Activated T-helper 1 cell treated with anti-CD3 and anti-CD28 coated beads, Interleukin-2, amount 50 U/mL, for 16 hours (primary cell): ENCODE measurements around the gene NCS1.

Experiments
- DNase-seq, 2 donors: peaks; one replicate each; pipeline ENCODE4 v3.0.0-alpha.2; 2020; ENCODE audit warnings: low read depth in 1 of 2, low spot score in 1 of 2

Gene NCS1

GRCh38 chr9:130147198-130147597 is 25.0 kb upstream of the NCS1 start:
- DNase-seq = no peak

DNA sequence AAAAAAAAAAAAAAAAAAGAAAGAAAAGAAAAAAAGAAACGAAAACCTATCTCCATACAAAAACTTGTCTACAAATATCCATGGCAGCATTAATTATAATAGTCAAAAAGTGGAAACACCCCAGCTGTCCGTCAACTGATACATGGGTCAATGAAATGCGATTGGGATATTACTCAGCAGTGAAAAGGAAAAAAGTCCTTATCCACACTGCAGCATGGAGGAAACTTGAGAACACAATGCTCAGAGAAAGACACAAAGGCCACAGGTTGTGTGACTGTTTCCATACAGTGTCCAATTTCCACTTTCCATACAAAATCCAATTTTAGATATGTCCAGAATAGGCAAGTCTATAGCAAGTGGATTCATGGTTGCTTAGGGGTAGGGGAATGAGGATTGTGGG is 24.3 kb upstream of the NCS1 start:
- DNase-seq = no peak

GRCh38 chr9:130149031-130149430 is 23.2 kb upstream of the NCS1 start:
- DNase-seq = no peak

GRCh38 chr9:130149654-130150286 is 22.4 kb upstream of the NCS1 start:
- no peak for DNase-seq

DNA sequence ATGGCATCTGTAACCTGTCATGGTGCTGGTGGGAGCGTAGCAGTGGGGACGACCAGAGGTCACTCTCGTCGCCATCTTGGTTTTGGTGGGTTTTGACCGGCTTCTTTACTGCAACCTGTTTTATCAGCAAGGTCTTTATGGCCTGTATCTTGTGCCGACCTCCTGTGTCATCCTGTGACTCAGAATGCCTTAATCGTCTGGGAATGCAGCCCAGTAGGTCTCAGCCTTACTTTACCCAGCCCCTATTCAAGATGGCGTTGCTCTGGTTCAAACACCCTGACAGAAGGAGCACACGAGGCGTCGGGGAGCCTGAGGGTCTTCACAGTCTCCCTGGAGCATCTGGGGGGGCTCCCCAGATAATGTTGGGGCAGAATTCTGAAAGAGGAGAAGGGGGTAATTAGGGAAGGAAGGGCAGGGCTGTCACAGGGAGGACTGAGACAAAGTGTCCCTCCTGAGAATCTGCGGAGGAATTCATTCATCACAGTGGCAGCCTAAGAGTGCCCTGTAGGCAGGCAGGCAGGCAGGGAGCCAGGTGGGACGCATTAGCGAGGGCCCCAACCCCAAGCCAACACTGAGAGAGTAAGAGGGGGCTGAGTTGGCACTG is 21.3 kb upstream of the NCS1 start:
- no peak for DNase-seq

DNA sequence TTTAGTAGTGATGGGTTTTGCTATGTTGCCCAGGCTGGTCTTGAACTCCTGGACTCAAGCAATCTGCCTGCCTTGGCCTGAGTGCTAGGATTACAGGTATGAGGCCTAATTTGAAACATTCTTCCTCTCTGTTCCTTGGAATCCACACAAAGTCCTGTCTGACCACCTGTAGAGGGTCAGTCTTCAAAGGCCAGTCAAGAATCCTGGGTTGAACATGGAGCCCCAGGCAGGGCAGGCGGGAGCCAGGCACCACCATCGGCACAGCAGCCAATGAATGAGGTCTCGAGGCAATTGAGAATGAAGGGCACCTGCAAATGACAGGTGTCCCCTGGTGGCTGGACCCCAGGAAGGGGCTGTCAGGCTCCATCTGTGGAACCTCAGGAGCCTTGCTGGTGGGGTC is 17.4 kb upstream of the NCS1 start:
- DNase-seq = no peak

DNA sequence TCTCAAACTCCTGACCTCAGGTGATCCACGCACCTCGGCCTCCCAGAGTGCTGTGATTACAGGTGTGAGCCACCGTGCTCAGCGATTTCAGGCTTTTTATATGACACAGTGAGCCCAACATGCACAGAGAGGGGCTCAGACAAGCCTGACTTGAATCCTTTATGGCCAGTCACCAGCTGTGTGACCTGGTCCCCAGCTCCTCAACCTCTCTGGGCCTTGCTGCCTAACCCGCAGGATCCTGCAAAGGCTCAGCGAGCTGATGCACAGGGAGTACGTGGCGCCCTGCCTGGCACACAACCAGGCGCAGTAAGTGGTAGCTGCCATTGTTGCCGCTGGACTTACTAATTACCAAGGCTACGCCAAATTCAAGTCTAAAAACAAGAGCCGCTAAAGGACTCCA is 16.6 kb upstream of the NCS1 start:
- DNase-seq = no peak

- DNase-seq = no peak
Observed at GRCh38 chr9:130156672-130157071, 15.5 kb upstream of the NCS1 start.

- DNase-seq = no peak
Observed at GRCh38 chr9:130157079-130157478, 15.1 kb upstream of the NCS1 start.

DNA sequence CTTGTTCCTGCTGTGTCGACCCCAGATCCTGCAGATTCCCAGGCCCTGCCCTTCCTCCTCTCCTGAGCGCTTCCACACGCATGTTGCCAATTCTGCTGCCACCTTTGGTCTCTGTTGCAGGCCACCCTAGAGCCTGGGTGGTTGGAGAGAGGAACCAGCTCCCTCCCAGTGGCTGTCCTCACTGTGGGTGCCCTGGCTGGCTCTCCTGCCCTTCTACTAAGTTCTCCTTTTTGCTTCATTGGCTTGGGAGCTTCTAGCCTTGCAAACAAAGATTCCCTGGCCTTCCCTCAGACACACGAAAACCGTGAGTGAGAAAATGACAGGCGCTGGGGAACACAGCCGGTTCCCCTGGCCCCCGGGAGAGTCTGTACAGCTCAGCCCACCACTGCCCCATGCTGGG is 14.2 kb upstream of the NCS1 start:
- DNase-seq = no peak

- DNase-seq = no peak
Observed at GRCh38 chr9:130159057-130159456, 13.1 kb upstream of the NCS1 start.

DNA sequence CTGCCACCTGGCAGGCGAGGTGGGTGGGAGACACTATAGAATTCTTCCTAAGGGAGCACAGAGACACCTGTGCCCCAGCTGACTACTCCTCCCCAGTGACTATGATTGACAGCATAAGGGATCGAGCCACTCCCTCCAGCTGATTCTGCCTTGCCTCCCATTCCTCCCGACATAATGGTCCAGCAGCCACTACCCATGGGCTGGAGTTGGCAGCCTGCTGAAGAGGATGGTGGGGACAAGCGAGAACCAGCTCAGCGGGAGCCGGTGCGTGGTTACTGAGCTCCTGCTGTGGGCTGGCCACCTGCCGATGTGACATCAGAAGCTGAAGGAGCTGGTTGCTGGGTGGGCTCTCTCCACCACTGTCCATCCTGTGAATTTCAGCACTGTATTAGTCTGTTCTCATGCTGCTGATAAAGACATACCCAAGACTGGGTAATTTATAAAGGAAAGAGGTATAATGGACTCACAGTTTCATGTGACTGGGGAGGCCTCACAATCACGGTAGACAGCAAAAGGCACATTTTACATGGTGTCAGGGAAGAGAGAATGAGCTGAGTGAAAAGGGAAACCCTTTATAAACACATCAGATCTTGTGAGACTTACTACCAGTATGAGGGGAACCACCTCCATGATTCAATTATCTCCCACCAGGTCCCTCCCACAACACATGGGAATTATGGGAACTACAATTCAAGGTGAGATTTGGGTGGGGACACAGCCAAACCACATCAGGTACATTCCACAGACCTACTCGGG is 12.1 kb upstream of the NCS1 start:
- DNase-seq = no peak

DNA sequence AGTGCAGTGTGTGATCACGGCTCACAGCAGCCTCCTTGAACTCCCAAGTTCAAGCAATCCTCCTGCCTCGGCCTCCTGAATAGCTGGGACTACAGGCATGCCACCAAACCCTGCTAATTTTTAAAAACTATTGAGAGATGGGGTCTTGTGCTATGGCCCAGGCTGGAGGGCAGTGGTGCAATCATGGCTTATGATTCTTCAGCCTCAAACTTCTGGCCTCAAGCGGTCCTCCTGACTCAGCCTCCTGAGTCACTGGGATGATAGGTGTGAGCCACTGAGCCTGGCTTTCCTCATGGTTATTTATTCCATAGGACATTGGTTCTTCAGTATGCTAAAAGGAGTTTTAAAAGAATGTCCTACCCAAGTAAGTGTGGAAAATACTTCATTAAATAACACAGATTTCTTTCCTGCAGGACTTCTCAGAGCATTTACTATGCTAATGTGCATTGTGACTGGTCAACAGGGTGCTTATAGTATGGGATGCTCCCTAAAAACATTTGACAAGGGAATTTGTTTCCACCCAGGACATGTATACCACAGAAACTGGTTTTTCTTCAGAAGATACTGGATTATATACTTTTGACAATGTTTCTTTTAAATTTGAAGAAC is 11.2 kb upstream of the NCS1 start:
- DNase-seq = no peak

GRCh38 chr9:130165579-130165978 is 6.6 kb upstream of the NCS1 start:
- DNase-seq = no peak

DNA sequence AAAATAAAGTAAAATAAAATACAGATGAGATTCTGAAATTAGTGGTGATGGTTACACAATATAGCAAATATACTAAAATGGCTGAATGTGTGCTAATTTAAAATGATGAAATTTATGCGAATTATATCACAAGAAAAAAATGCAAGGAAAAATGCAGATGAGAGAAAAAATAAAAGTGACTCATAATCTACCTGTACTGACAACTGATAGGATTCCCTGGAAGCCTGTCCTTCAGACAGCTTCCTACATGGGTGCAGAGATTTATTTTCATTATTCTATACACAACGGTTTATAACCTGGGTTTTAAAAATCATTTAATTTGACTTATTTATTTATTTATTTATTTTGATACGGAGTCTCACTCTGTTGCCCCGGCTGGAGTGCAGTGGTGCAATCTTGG is 5.8 kb upstream of the NCS1 start:
- no peak for DNase-seq

DNA sequence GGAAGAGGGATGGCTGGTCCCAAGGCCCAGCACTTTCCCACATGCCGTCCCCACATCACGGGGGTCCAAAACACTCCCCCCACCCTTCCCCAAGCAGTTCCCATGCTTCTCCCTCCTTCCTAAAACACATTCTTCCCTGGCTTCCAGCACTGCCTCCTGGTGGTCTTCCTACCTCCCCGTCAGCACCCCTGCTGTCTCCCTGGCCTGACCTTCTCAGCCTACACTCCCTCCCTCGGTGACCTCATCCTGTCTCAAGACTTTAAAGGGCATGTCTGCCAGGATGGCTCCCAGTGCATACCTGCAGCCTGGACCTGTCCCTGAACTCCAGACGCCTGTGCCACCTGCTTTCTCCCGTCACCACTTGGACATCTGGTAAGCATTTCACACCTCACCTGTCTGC is 4.3 kb upstream of the NCS1 start:
- no peak for DNase-seq

- DNase-seq = no peak
Observed at GRCh38 chr9:130171226-130172148, 717 bp upstream of the NCS1 start.

DNA sequence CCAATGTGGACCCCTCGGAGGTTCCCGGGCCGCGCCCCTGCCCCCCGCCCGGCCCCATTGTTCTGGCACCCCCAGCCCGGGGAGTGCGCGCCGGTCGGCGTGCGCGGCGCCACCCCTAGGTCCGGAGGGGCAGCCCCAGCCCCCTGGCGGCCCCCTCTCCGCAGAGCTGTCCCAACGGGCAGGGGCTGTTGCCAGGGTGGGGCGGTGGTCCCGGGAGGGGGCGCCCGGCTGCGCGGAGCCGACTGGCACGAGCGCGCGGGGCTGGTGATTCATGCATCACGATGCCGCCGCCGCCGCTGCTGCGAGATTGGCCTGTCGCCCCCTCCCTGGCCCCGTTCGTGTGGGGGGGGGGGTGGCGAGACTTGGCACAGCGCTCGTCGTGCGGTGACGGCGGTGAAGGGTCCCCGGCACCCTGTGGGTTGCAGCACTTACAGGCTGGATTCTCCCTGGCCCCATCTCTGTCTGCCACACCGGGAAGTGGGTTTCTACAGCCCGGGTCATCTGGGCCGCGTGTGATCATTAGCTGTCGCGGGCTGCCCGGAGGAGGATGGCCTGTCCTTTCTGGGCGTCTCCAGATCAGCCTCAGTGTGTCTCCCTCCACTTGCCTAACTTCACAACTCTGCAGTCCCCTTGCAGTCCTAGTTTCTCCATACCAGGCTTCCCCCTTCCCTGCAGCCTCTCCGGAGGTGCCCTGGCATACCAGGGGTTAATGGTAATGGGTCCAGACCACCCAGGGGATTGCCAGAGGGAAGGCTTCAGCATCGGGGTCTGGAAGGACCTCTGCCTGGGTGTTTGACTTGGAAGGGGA is 858 bp downstream of the NCS1 start:
- no peak for DNase-seq

- no peak for DNase-seq
Observed at GRCh38 chr9:130173666-130173983, 1.4 kb downstream of the NCS1 start.

DNA sequence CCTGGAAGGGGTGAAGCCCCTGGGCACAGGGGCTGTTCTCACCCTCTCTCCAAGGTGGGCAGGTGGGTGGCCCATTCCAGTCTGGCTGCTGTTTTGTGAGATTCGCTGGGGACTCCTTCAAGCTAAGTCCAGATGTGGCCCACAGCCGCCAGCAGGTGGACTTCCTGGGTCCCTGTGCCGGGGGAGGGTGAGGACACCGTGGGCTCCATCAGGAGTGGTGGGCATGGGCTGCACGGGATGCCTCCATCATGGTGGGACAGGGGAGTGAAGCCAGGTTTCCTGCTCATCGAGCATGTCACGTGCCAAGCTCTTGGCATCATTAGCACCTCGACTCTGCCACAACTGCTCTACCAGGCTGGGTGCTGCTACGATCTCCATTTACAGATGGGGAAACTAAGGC is 1.8 kb downstream of the NCS1 start:
- no peak for DNase-seq

DNA sequence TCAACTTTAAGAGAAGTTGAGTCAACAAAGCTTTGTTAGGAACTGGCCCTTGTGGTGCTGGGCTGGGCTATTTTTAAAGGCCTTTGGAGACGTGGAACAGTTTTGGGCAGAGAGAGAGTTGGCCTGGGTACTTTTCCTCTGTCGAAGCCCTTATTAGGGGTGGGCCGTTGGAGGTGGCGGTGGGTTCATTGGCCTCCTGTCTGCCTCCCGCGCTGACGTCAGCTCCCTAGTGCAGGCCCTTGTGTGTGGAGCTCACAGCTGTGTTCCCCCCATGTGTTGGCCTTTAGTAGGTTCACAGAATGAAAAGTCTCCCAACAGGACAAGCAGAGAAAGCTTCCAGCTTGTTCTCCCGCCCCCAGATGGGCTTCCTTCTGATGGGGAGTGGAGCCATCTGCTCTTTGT is 2.7 kb downstream of the NCS1 start:
- no peak for DNase-seq
